Measurements from ENCODE around the gene RNF19B. TPM values are rescaled to one million over a fixed set of nuclear protein-coding genes. Genes with fewer than 3 reads are reported as not detected.

RNF19B gene
- total RNA-seq, 8 experiments from 2014 or later, result 6.4 to 26.1 (median 22.3) TPM

- no peaks in the 10 kb centered on the region for H3K4me1 ChIP-seq (replicated peaks in 1 of 2)
- in situ Hi-C loops (cut with MboI; ENCODE audit: low pct_unique_long_range_greater_than_20kb in 2 of 9, low sequenced_read_pairs in 9 of 9, unreplicated experiment in 9 of 9), result loop anchor here in 2 of 9 experiments (10.0 to 25.0 kb wide), 2 partner anchors 70 to 128 kb away; no protein-coding TSS in a partner anchor
- no peak for ATAC-seq (replicated peaks in 6 of 8)
- 84 to 100% (median 98%) methylated on average over 5 to 10 of the region's 10 CpGs; no CpG with 5 or more reads in 2 of the 10 experiments for WGBS, 10 experiments
- H3K27ac ChIP-seq, result no peak overlapping the region
- no peak overlapping the region for H3K4me3 ChIP-seq
These were observed 30.1 kb downstream of the RNF19B start for GRCh38 chr1:32934535-32934934.

- H3K4me1 ChIP-seq (replicated peaks in 1 of 2), result no peaks in the 10 kb centered on the region
- peak in 2 of 8 experiments; percentile 4 to 43 for ATAC-seq (replicated peaks in 6 of 8)
- in situ Hi-C loops (cut with MboI; ENCODE audit: low pct_unique_long_range_greater_than_20kb in 2 of 9, low sequenced_read_pairs in 9 of 9, unreplicated experiment in 9 of 9), result loop anchor here in 2 of 9 experiments (10.0 to 25.0 kb wide), 2 partner anchors 71 to 128 kb away; no protein-coding TSS in a partner anchor
- 33 to 100% (median 65%) methylated on average over 1 to 3 of the region's 3 CpGs for whole genome bisulfite sequencing, 10 experiments
- H3K4me3 ChIP-seq, result no peak overlapping the region
- H3K27ac ChIP-seq, result no peak overlapping the region
These were observed 30.8 kb downstream of the RNF19B start for GRCh38 chr1:32933742-32934322.

GRCh38 chr1:32931760-32932159 is 32.8 kb downstream of the RNF19B start:
- 50 to 88% (median 79%) methylated on average over 1 of the region's 1 CpG; no CpG with 5 or more reads in 3 of the 10 experiments for WGBS, 10 experiments
- Histone ChIP-seq H3K4me1 (replicated peaks in 1 of 2) (no peaks in the 10 kb centered on the region), H3K4me3 (no peak overlapping the region), H3K27ac (no peak overlapping the region)
- in situ Hi-C loops (cut with MboI; ENCODE audit: low pct_unique_long_range_greater_than_20kb in 2 of 9, low sequenced_read_pairs in 9 of 9, unreplicated experiment in 9 of 9), result loop anchor here in 2 of 9 experiments (10.0 to 25.0 kb wide), 2 partner anchors 73 to 131 kb away; no protein-coding TSS in a partner anchor
- no peak for ATAC-seq (replicated peaks in 6 of 8)

GRCh38 chr1:32929366-32929765 is 35.2 kb downstream of the RNF19B start:
- Histone ChIP-seq H3K27ac (no peak overlapping the region), H3K4me3 (no peak overlapping the region), H3K4me1 (replicated peaks in 1 of 2) (peaks cover 8 to 14% of the 10 kb centered on the region in 2 donors)
- in situ Hi-C loops (cut with MboI; ENCODE audit: low pct_unique_long_range_greater_than_20kb in 2 of 9, low sequenced_read_pairs in 9 of 9, unreplicated experiment in 9 of 9), result loop anchor here in 1 of 9 experiments (25.0 kb wide), 1 partner anchor 133 kb away; no protein-coding TSS in a partner anchor
- ATAC-seq (replicated peaks in 6 of 8), result no peak
- WGBS, 10 experiments, result 0 to 60% (median 39%) methylated on average over 1 to 2 of the region's 2 CpGs; no CpG with 5 or more reads in 2 of the 10 experiments

- in situ Hi-C loops (cut with MboI; ENCODE audit: low pct_unique_long_range_greater_than_20kb in 2 of 9, low sequenced_read_pairs in 9 of 9, unreplicated experiment in 9 of 9), result loop anchor here in 1 of 9 experiments (25.0 kb wide), 1 partner anchor 134 kb away; no protein-coding TSS in a partner anchor
- peaks cover 8 to 14% of the 10 kb centered on the region in 2 donors for H3K4me1 ChIP-seq (replicated peaks in 1 of 2)
- H3K27ac ChIP-seq, result no peak overlapping the region
- 0 to 97% (median 80%) methylated on average over 1 to 8 of the region's 8 CpGs; no CpG with 5 or more reads in 2 of the 10 experiments for WGBS, 10 experiments
- no peak overlapping the region for H3K4me3 ChIP-seq
- ATAC-seq (replicated peaks in 6 of 8), result no peak
These were observed 35.9 kb downstream of the RNF19B start for GRCh38 chr1:32928715-32929114.

- Histone ChIP-seq H3K4me3 (no peak overlapping the region), H3K4me1 (replicated peaks in 1 of 2) (peaks cover 8 to 14% of the 10 kb centered on the region in 2 donors), H3K27ac (no peak overlapping the region)
- no peak for ATAC-seq (replicated peaks in 6 of 8)
- in situ Hi-C loops (cut with MboI; ENCODE audit: low pct_unique_long_range_greater_than_20kb in 2 of 9, low sequenced_read_pairs in 9 of 9, unreplicated experiment in 9 of 9), result loop anchor here in 1 of 9 experiments (25.0 kb wide), 1 partner anchor 134 kb away; no protein-coding TSS in a partner anchor
- 20 to 100% (median 89%) methylated on average over 1 to 2 of the region's 2 CpGs; no CpG with 5 or more reads in 3 of the 10 experiments for WGBS, 10 experiments
These were observed 36.3 kb downstream of the RNF19B start for GRCh38 chr1:32928285-32928684.

- H3K27ac ChIP-seq, result no peak overlapping the region
- no peak overlapping the region for H3K4me3 ChIP-seq
- 43 to 94% (median 74%) methylated on average over 1 to 2 of the region's 2 CpGs; no CpG with 5 or more reads in 1 of the 10 experiments for WGBS, 10 experiments
- peaks cover 8 to 14% of the 10 kb centered on the region in 2 donors for H3K4me1 ChIP-seq (replicated peaks in 1 of 2)
- in situ Hi-C loops (cut with MboI; ENCODE audit: low pct_unique_long_range_greater_than_20kb in 2 of 9, low sequenced_read_pairs in 9 of 9, unreplicated experiment in 9 of 9), result loop anchor here in 1 of 9 experiments (25.0 kb wide), 1 partner anchor 135 kb away; no protein-coding TSS in a partner anchor
- ATAC-seq (replicated peaks in 6 of 8), result no peak
These were observed 37.2 kb downstream of the RNF19B start for GRCh38 chr1:32927441-32927840.

GRCh38 chr1:32926562-32926961 is 38.0 kb downstream of the RNF19B start:
- Histone ChIP-seq H3K4me3 (no peak overlapping the region), H3K4me1 (replicated peaks in 1 of 2) (peaks cover 8 to 14% of the 10 kb centered on the region in 2 donors), H3K27ac (no peak overlapping the region)
- no peak for ATAC-seq (replicated peaks in 6 of 8)
- in situ Hi-C loops (cut with MboI; ENCODE audit: low pct_unique_long_range_greater_than_20kb in 2 of 9, low sequenced_read_pairs in 9 of 9, unreplicated experiment in 9 of 9), result loop anchor here in 1 of 9 experiments (25.0 kb wide), 1 partner anchor 136 kb away; no protein-coding TSS in a partner anchor
- 71 to 92% (median 83%) methylated on average over 4 to 6 of the region's 6 CpGs for WGBS, 10 experiments

- WGBS, 10 experiments, result 21 to 58% (median 39%) methylated on average over 2 to 24 of the region's 24 CpGs
- Histone ChIP-seq H3K4me3 (no peak overlapping the region), H3K4me1 (replicated peaks in 1 of 2) (peaks cover 8 to 14% of the 10 kb centered on the region in 2 donors), H3K27ac (no peak overlapping the region)
- peak in 7 of 8 experiments; percentile 35 to 84 (median 53) for ATAC-seq (replicated peaks in 6 of 8)
- in situ Hi-C loops (cut with MboI; ENCODE audit: low pct_unique_long_range_greater_than_20kb in 2 of 9, low sequenced_read_pairs in 9 of 9, unreplicated experiment in 9 of 9), result loop anchor here in 1 of 9 experiments (25.0 kb wide), 1 partner anchor 137 kb away; no protein-coding TSS in a partner anchor
These were observed 39.0 kb downstream of the RNF19B start for GRCh38 chr1:32925403-32926162.

GRCh38 chr1:32924881-32925344 is 39.7 kb downstream of the RNF19B start:
- H3K27ac ChIP-seq, result no peak overlapping the region
- in situ Hi-C loops (cut with MboI; ENCODE audit: low pct_unique_long_range_greater_than_20kb in 2 of 9, low sequenced_read_pairs in 9 of 9, unreplicated experiment in 9 of 9), result loop anchor here in 1 of 9 experiments (25.0 kb wide), 1 partner anchor 137 kb away; no protein-coding TSS in a partner anchor
- ATAC-seq (replicated peaks in 6 of 8), result peak in 7 of 8 experiments; percentile 18 to 91 (median 78)

GRCh38 chr1:32920833-32921232 is 43.8 kb downstream of the RNF19B start:
- H3K4me1 ChIP-seq (replicated peaks in 1 of 2), result peaks cover 16 to 17% of the 10 kb centered on the region in 2 donors
- no peak for ATAC-seq (replicated peaks in 6 of 8)
- no peak overlapping the region for H3K27ac ChIP-seq
- H3K4me3 ChIP-seq, result no peak overlapping the region
- in situ Hi-C loops (cut with MboI; ENCODE audit: low pct_unique_long_range_greater_than_20kb in 2 of 9, low sequenced_read_pairs in 9 of 9, unreplicated experiment in 9 of 9), result no loop called here
- 78 to 100% (median 89%) methylated on average over 1 to 7 of the region's 7 CpGs; no CpG with 5 or more reads in 4 of the 10 experiments for WGBS, 10 experiments

More at GRCh38 chr1:32924881-32925344, 39.7 kb downstream of the RNF19B start:
- Histone ChIP-seq H3K4me3 (no peak overlapping the region), H3K4me1 (replicated peaks in 1 of 2) (peaks cover 10 to 18% of the 10 kb centered on the region in 2 donors)
- 0 to 38% (median 13%) methylated on average over 1 to 15 of the region's 31 CpGs; no CpG with 5 or more reads in 4 of the 10 experiments for WGBS, 10 experiments

GRCh38 chr1:32919811-32920733 is 44.5 kb downstream of the RNF19B start:
- H3K27ac ChIP-seq, result no peak overlapping the region
- peaks cover 10 to 13% of the 10 kb centered on the region in 2 donors for H3K4me1 ChIP-seq (replicated peaks in 1 of 2)
- WGBS, 10 experiments, result 0 to 91% (median 77%) methylated on average over 1 to 11 of the region's 11 CpGs
- peak in 7 of 8 experiments; percentile 37 to 74 (median 57) for ATAC-seq (replicated peaks in 6 of 8)
- H3K4me3 ChIP-seq, result no peak overlapping the region
- in situ Hi-C loops (cut with MboI; ENCODE audit: low pct_unique_long_range_greater_than_20kb in 2 of 9, low sequenced_read_pairs in 9 of 9, unreplicated experiment in 9 of 9), result no loop called here
